ENCODE measurements around the gene OGFOD3.

OGFOD3 gene

DNA sequence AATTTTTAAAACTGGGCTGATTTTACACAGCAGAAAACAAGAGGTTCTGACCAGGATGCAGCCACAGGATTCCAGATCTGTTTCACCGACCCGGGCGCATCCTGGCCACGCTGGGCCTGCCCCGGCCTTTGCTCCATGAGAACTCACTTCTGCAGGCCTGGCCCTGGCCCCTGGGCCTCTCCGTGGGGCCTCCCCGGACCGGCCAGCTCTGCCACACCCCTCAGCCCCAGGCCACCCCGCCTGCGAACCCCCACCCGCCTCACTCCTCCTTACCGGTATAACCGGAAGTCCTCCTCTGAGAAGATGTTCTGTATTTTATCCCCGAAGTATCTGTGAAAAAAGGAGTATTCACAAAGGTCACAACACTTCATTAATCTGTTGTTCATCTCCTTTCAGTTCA lies 13.3 kb downstream of the OGFOD3 start:
- DNase-seq (ENCODE audit: low spot score) = no peak

DNA sequence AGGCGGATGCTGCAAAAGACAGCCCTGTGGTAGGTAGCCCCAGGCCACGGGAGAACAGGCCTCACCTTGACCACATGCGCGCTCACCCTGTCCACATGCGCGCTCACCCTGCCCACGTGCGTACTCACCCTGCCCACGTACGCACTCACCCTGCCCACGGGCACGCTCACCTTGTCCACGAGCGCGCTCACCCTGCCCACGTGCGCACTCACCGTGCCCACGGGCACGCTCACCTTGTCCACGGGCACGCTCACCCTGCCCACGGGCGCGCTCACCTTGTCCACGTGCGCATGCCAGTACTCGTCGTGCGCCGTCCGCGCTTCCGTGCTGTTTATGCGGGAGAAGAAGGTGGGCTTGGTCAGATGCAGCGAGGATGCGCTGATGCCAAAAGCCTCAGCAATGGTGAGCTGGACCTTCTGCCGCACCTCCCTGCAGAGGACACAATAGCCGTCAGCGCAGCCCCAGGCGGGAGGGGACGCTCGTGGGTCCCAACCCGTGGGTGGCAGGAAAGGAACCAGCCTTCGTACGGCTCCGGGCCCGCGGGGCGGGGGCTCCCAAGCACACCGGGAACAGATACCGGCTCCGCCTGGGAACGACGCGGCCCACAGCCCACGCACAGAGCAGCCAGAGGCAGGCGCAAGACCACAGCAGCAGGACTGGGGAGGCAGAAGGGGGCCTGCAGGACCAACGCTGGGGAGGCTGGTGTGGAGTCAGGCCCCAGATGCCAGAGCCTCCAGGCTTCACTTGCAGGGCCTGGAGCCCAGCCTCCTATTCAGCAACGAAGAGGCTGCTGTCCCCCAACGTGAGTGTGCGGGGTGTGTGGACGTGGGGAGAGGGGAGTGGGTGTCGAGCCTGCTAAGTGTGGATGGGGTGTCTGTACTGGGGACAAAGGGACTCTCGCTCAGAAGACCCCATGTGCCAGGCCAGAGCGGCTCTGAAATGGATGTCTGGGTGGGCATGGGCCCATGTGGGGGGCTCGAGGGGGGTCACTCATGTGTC lies 14.4 kb downstream of the OGFOD3 start:
- no peak for DNase-seq (ENCODE audit: low spot score)

DNA sequence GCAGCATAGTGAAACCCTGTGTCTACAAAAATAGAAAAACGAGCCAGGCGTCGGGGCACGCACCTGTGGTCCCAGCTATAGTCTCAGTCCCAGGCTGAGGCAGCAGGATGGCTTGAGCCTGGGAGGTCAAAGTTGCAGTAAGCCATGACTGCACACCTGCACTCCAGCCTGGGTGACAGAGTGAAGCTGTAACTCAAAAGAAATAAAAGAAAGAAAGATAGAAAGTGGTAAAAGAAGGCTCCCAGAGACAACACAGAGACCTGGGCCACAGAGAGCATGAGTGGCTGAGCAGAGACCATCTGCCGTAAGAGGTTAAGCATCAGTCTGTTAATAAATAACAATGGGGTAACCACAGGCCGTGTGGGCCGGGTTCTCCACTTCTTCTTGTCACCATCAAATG lies 15.5 kb downstream of the OGFOD3 start:
- no peak for DNase-seq (ENCODE audit: low spot score)

DNA sequence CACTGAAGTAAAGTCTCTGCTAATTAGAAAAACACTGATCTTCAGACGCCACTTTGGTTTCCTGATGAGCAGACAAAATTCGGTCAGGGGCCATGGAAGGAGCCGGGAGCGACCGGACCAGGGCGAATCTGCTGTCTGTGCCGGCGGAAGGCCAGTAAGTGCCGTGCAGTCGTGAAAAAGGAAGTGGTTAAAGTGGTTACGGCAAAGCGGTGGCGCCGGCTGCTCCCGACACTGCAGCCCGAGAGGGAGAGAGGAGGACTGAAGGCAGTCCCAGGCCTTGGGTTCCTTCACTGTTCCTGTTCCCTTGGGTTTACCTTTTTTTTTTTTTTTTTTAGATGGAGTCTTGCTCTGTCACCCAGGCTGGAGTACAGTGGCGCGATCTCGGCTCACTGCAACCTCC lies 17.6 kb downstream of the OGFOD3 start:
- peak; percentile 66 for DNase-seq (ENCODE audit: low spot score)

DNA sequence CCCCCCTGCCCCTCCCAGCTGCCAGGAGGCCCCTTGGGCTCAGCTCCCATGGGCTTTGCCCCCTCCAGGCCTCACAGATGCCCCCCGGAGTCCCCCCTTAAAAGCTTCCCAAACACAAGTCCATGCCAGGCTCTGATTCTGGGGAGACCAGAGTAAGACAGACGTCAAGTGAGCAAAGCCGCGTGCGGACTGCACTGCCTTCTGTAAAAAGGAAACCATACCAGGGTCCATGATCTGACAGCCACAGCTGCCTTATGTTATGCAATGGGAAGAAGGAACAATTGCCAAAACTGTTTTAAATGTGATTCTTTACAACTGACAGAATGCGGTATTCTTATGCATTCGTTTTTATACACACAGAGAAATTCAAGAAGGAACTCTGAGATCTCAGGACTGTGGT lies 18.2 kb downstream of the OGFOD3 start:
- DNase-seq (ENCODE audit: low spot score) = no peak

DNA sequence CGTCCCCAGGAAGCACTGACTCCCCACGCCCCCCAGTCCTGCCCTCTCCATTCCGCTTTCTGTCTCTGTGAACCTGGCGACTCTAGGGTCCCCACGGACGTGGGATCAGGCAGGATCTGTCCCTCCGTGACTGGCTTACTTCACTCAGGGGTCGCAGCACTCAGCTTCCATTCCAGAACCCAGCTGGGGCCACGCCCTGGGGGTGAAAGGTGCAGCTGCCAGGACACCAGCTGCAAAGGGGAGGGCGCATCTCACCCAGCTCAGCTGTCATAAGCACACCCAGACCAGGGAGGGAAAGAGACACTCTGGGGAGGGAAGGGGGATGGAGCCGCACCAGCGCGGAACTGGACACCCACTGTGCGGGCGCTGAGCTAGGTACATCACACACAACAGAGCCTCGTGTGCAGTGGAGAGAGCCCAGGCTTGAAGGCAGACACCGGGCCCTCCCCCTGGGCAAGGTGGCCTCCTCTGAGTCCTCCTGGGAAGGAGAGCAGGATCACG lies 18.7 kb downstream of the OGFOD3 start:
- no peak for DNase-seq (ENCODE audit: low spot score)

DNA sequence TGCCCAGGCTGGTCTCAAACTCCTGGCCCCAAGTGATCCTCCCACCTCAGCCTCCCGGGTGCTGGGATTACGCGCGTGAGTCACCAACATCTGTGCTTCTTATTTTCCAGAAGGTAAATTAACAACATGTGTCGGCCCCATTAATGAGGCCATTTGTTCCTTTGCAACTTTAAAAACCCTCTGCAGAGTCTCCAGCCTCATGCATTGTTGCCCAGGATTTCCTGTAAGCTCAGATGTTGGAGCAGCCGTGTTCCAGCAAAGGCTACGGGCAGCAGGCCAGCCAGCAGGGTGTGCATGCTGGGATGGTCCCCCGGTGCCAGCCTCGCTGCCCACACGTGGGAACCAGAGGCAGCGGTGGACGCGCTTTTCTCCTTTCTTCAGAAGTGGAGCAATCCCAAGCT lies 19.3 kb downstream of the OGFOD3 start:
- DNase-seq (ENCODE audit: low spot score) = no peak

DNA sequence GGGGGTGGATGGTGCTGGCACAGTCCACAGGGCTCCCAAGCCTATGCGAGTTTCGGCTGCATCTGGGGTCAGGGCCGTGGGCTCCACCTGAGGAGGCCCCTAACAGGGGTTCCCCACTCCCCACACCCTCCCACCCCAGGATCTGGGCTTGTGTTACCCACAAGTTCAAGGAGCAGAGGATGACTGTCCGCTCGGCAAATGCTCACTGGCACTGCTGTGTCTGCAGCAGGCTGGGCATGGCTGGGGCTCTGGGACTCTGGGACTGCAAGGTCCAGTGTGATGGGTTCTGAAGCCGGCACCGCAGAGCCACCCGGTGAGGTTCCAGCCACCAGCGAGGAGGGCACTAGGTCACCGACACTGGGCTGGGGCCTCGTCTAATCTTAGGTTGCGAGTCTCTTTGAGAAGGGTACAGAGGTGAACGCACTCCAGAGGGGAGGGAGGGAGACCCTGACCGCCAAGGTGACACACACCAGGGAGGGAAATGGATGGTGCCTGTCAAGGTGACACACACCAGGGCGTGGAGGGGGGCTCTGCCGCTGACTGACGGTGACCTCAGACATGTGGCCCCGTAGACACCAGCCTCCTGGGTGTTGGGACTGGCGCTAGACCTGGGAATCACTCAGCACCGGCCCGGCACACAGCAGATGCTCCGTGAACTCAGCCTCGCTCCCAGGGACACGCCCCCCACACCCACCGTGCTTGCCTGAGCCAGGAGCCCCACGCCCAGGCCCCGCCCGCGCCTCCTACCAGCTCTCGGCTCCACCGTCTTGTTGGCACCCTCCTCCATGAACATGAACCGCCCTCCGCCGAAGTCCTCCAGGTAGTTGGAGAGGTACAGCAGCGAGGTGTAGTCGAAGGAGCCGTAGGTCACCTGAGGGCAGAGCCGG lies 20.7 kb downstream of the OGFOD3 start:
- no peak for DNase-seq (ENCODE audit: low spot score)

DNA sequence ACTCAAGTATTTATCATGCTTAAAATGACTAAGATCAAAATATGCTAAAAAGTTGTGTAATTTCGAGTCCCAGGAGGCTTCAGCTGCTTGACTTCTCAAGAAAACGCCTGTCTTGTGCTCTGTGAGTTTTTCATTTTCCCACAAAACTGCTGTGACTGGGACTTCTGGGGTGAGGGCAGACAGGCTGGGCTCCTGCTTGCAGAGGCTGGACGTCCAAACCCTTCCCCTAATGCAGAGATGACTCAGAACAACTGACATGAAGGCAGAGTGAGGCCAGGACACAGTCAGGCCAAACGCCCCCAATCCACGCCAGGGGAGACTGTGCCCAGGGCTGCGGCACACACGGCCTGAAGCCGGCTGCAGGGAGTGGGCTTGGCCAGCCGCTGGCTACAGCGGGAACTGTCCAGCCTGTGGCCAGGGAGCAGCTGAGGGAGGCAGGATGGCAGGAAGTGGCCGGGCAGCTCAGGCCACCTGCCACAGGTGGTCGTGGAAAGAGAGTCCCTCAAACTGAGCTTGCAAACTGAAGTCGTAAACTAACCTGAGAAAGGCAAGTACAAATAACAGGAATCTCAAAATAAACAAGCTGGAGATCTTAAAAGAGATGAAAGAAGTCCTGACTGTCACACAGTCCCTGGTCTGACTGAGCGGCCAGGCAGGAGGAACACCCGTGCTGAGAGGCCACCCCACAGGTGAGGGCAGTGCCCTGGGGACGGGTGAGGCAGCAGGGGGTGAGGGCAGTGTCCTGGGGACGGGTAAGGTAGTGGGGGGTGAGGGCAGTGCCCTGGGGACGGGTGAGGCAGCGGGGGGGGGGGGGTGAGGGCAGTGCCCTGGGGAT lies 21.6 kb downstream of the OGFOD3 start:
- no peak for DNase-seq (ENCODE audit: low spot score)

DNA sequence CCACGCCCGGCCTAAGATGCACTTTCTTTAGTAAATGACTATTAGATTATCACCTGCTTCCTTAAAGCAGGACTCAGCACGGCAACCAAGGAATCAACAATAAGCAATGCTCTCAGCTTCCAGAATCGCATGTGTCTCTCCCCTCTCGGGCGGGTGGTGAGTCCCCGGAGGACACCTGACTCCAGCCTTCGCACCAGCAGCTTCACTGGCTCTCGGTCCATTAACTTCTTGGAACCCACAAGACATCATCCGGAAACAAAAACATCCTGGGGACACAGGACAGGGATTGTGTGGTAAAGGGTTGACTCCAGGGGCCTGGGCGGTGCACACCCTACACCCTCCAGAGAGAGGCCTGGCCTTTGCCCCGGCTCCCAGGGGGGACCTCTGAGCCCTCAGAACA lies 24.1 kb downstream of the OGFOD3 start:
- DNase-seq (ENCODE audit: low spot score) = no peak

DNA sequence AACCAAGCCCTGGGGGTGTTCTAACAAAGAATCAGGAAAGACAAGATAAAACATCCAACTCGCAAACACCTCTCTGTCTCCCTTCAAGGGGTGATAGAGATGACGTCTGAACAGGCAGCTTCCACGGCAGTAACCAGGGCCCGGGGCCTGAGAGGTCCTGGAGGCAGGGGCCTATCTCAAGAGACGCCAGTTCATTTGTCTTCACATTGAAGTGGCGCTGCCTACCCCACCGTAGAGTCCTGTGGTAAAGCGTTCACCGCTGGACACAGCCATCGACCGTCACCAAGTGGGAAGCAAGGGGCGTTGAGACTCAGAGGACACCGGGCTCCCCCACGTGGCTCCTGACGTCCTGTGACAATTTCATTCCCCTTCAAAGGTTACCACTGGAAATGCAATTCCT lies 25.4 kb downstream of the OGFOD3 start:
- no peak for DNase-seq (ENCODE audit: low spot score)

DNA sequence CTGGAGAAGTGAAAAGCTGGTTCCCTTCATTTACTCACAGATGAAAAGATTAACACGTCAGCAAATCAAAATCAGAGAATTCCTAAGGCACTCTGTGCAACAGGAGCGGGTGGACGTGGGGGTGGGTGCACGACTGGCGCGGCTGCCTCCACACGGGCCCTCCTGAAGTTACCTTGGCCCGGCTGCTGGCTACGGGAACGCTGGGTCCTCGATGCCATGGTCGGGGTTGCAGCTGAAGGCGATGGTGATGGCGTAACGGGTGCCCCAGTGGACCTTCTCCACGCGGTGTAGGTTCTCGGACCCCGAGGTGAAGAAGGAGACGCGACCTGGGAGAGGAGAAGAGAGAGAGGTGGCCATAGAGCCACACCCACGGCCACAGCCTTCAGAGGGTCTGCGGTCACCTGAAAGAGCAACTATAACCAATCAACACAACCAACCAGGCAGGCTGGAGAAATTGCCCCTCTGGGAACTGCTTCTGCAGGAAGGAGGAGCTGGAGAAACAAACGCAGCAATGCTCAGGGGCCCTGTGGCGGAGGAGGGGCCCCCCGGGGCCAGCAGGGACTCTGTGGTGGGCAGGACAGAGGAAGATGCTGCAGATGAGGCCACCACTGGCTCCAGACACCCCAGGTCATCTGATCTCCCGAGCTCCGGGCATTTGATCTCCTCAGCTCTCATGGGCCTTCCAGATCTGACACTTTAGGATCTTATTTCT lies 26.0 kb downstream of the OGFOD3 start:
- no peak for DNase-seq (ENCODE audit: low spot score)

DNA sequence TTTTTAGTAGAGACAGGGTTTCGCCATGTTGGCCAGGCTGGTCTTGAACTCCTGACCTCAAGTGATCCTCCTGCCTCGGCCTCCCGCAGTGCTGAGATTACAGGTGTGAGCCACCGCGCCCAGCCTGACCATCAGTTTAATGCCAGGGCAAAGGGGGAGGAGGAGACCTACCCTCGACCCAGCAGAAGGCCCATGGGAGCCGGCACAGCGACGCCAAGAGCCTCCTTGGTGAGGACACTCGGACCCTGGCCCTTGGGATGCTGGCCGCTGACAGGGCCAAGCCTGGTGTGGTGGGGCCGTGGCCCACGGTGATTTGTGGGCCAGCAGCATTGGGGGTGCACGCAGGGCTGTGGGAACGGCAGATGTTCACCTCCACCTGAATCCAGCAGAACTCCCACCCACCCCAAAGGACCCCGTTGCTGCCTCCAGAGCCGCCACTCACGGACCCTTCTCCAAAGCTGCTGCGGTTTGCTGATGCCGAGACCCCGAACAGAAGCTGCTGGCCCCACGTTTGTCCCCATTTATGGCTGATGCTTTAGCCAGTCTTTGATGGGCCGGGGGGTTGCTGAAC lies 26.8 kb downstream of the OGFOD3 start:
- DNase-seq (ENCODE audit: low spot score) = no peak

DNA sequence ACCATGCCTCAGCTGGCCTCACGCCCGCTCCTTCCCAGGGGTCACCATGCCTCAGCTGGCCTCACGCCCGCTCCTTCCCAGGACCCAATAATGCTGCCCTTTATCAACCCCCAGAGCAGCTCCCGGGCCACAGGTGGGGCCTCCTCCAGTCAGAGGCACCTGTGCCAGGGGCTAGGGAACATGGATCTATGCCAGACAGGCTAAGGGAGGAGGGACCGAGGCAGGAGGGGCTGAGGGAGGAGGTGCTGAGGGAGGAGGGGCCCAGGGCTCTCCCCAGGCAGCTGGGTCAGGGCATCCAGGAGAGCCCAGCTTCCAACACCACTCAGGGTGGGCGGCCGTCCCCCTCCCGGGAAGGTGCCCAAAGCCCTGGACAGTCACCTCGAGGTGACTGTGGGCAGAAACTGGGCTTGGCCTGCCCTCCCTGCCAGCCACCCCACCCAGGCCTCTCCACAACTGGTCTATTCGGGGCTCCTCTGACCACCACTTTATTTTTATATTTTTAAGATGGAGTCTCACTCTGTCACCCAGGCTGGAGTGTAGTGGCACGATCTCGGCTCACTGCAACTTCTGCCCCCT lies 27.4 kb downstream of the OGFOD3 start:
- no peak for DNase-seq (ENCODE audit: low spot score)

DNA sequence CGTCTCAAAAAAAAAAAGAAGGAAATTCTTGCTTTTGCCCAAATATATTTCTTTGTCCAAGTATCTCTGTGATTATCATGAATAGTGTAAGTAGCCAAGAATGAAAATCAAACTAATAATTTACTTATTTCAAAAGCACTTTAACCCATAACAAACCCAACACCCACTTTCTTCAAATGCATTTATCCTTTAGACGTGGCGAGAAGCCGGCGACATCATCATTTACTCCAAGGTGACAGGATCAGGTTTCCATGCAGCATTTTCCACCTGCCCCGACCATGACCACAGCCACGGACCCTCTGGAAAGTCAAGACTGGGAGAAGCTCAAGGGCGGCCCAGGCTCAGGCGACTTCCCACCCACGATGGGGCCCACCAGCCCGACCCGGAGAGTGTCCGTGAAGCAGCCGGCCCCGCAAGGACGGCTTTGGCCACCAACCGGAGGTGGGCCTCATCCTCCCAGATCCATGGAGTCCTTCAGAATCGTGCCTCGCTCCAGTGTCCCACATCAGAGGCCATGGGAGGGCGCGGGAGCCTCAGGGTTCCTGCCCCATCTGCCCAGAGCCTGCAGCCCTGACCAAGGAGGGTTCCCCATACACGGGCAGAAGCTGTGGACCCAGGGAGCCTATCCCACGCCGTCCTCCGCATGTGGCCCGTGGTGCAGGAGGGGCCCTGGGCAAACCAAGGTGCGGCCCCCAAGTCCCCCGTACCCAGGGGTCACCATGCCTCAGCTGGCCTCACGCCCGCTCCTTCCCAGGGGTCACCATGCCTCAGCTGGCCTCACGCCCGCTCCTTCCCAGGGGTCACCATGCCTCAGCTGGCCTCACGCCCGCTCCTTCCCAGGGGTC lies 28.1 kb downstream of the OGFOD3 start:
- DNase-seq (ENCODE audit: low spot score) = no peak

DNA sequence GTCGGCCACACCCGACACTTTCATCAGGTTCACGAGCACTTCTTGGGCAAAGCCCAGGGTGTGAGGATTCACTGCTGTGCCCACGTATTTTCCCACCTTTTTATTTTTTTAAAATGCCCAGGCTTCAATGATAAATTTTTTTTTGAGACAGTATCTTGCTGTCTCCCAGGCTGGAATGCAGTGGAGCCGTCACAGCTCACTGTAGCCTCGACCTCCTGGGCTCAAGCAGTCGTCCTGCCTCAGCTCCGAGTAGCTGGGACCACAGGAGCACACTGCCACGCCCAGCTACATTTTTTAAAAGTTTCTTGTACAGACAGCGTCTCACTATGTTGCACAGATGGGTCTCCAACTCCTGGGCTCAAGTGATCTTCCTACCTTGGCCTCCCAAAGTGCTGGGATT lies 29.0 kb downstream of the OGFOD3 start:
- DNase-seq (ENCODE audit: low spot score) = no peak

DNA sequence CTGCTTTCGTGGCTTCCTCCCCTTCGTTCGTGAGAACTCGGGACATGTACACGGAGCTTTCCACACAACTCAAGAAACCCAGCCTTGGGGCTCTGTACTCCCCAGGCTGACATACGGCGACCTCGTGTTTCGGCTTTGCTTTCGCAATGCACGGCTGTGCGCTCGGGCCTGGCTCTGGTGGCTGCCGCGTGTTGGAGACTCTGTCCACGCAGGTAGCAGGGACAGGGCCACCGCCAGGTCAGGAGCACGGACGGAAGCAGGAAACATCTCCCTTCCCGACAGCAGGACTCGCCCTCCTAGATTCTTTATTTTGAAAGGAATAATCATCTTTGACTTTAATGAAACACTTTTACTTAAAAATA lies 29.5 kb downstream of the OGFOD3 start:
- no peak for DNase-seq (ENCODE audit: low spot score)

DNA sequence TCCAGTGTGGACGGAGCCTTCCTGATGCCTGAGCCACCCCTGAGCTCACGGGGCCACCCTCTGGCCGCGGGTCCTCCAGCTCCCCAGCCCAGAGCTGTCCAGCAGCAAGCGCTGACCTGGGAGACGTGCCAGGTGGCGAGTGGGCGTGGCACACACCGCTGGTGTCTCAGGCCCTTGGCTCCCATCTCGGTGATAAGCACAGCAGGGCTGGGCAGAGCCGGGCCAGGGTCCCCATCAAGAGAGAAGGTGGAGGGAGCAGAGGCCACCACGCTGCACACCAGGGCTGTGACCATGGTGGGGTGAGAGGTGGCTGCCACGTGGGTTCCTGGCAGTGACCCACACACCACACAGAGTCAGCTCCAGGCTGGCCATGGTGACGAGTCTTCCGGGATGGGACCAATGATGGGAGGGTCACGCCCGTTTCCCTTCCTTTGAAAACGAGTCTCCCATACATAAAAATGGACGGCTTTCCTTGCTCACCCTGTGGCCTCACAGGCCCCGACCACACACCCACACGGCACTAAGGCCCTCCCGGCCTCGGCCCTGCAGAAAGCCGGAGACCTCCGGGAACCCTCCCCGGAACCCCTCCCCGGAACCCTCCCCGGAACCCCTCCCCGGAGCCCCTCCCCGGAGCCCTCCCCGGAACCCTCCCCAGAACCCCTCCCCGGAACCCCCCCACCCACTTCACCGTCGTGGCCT lies 30.0 kb downstream of the OGFOD3 start:
- no peak for DNase-seq (ENCODE audit: low spot score)

DNA sequence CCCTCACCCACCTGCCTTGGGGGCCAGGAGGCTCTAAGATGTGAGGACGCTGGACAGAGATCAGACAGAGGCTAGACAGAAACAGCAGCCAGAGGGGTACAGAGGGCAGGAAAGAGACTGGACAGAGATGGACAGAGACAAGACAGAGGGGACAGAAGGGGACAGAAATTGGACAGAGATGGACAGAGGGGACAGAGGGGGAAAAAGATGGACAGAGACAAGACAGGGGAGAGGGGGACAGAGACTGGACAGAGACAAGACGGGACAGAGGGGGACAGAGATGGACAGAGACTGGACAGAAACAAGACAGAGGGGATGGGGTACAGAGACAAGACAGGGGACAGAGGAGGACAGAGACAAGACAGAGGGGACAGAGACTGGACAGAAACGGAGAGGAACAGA lies 30.7 kb downstream of the OGFOD3 start:
- no peak for DNase-seq (ENCODE audit: low spot score)
